SK-N-SH (cell line): ENCODE measurements around the gene CLSTN2. TPM values are rescaled to one million over a fixed set of nuclear protein-coding genes. Genes with fewer than 3 reads are reported as not detected.

ENCODE experiments used
- CTCF ChIA-PET: fragments of 300-600, 350-600 bp; formaldehyde crosslinking; extraction: SDS; loops from one replicate; lab custom pipeline; 2021; lab: Yijun Ruan, JAX
- POLR2A ChIA-PET: fragments of 350-600 bp; sonication (Branson Sonifier 250); formaldehyde crosslinking; extraction: SDS; loops from one replicate; lab custom pipeline; 2020; ENCODE audit warnings: antibody characterized with exemption, inconsistent platforms; lab: Yijun Ruan, JAX
- DNase-seq: peaks from one replicate; pipeline ENCODE4 v3.0.0; 2012
- H2AFZ ChIP-seq: fragments of 200-600 bp; sonication (generic); 2 replicates; pipeline ENCODE4 v1.8.1; 2016; ENCODE audit warnings: antibody characterized with exemption, mild to moderate bottlenecking, low read depth
- H3F3A ChIP-seq: fragments of 200-600 bp; sonication (generic); replicated peaks from 2 replicates; pipeline ENCODE3; 2016; ENCODE audit warnings: antibody characterized with exemption, mild to moderate bottlenecking; ENCODE audit not compliant: insufficient read depth
- H3K27ac ChIP-seq, 2 experiments: fragments of 200-500 bp in 1 of 2; fragments of 200-600 bp in 1 of 2; sonication (Bioruptor generic) in 1 of 2; sonication (generic), shearing (Covaris generic) in 1 of 2; 2 replicates each; pipeline versions ENCODE4 v1.5.1 to v1.6.1; 2014 to 2016; ENCODE audit warnings: low read depth in 2 of 2, inconsistent platforms in 1 of 2, low read length in 1 of 2, mild to moderate bottlenecking in 1 of 2, mixed read lengths in 1 of 2
- H3K27me3 ChIP-seq: fragments of 200-600 bp; sonication (generic), shearing (Covaris generic); 2 replicates; pipeline ENCODE4 v1.6.1; 2016; ENCODE audit warnings: mixed run types; ENCODE audit not compliant: insufficient read depth
- H3K36me3 ChIP-seq, 2 experiments: fragments of 200-500 bp in 1 of 2; fragments of 200-600 bp in 1 of 2; sonication (Bioruptor generic) in 1 of 2; sonication (generic) in 1 of 2; replicated peaks in 1 of 2; 2 replicates each; pipeline versions ENCODE3 to v1.5.1; 2014 to 2016; ENCODE audit warnings: low read length in 1 of 2, mild to moderate bottlenecking in 1 of 2; ENCODE audit not compliant: insufficient read depth in 2 of 2, control insufficient read depth in 1 of 2
- H3K4me1 ChIP-seq, 2 experiments: fragments of 200-500 bp in 1 of 2; fragments of 200-600 bp in 1 of 2; sonication (Bioruptor generic) in 1 of 2; sonication (generic), shearing (Covaris generic) in 1 of 2; 2 replicates each; pipeline versions ENCODE4 v1.5.1 to v1.6.1; 2014 to 2016; ENCODE audit warnings: low read depth in 1 of 2, low read length in 1 of 2, mixed run types in 1 of 2; ENCODE audit not compliant: insufficient read depth in 2 of 2, control insufficient read depth in 1 of 2
- H3K4me2 ChIP-seq: fragments of 200-600 bp; sonication (generic), shearing (Covaris generic); 2 replicates; pipeline ENCODE4 v1.6.1; 2017; ENCODE audit warnings: mixed run types
- H3K4me3 ChIP-seq, 2 experiments: fragments of 200-500 bp in 1 of 2; fragments of 200-600 bp in 1 of 2; sonication (Bioruptor generic) in 1 of 2; sonication (generic), shearing (Covaris generic) in 1 of 2; 2 replicates each; pipeline versions ENCODE4 v1.5.1 to v1.8.1; 2014 to 2016; ENCODE audit warnings: low read depth in 2 of 2, inconsistent platforms in 1 of 2, low read length in 1 of 2, mild to moderate bottlenecking in 1 of 2, mixed read lengths in 1 of 2, moderate library complexity in 1 of 2
- H3K79me2 ChIP-seq: fragments of 200-600 bp; sonication (generic); 2 replicates; pipeline ENCODE4 v1.8.1; 2017; ENCODE audit warnings: mild to moderate bottlenecking; ENCODE audit not compliant: insufficient read depth
- H3K9ac ChIP-seq: fragments of 200-600 bp; sonication (generic); 2 replicates; pipeline ENCODE4 v1.6.1; 2017; ENCODE audit warnings: mixed run types
- H3K9me2 ChIP-seq: fragments of 200-600 bp; sonication (generic); 2 replicates; pipeline ENCODE4 v1.6.1; 2017; ENCODE audit warnings: mixed run types
- H3K9me3 ChIP-seq: fragments of 200-600 bp; sonication (generic); 2 replicates; pipeline ENCODE4 v1.6.1; 2017; ENCODE audit warnings: mixed run types, mild to moderate bottlenecking, moderate library complexity
- H4K20me1 ChIP-seq: fragments of 200-600 bp; sonication (generic); 2 replicates; pipeline ENCODE4 v1.6.1; 2017; ENCODE audit warnings: mild to moderate bottlenecking, mixed run types; ENCODE audit not compliant: insufficient read depth
- ELF1 ChIP-seq: IDR thresholded peaks from 2 replicates; pipeline ENCODE4 v1.4.0; 2012
- EZH2phosphoT487 ChIP-seq: fragments of 200-600 bp; sonication (generic); IDR thresholded peaks from 2 replicates; pipeline ENCODE4 v1.6.1; 2017; ENCODE audit warnings: low read depth, mixed run types, mild to moderate bottlenecking, antibody characterized with exemption, moderate library complexity, borderline replicate concordance
- FOSL2 ChIP-seq: IDR thresholded peaks from 2 replicates; pipeline ENCODE4 v1.4.0; 2012; ENCODE audit warnings: low read depth, mild to moderate bottlenecking, moderate library complexity, borderline replicate concordance
- FOXJ3 ChIP-seq: sonication (generic); formaldehyde crosslinking; IDR thresholded peaks from 2 replicates; pipeline ENCODE4 v1.5.1; 2020; ENCODE audit warnings: mild to moderate bottlenecking, missing genetic modification reagents
- GATA2 ChIP-seq: sonication (generic); formaldehyde crosslinking; IDR thresholded peaks from 2 replicates; pipeline ENCODE4 v1.5.0; 2020; ENCODE audit warnings: mild to moderate bottlenecking, missing genetic modification reagents
- MXI1 ChIP-seq: IDR thresholded peaks from 2 replicates; pipeline ENCODE4 v1.6.1; 2012; ENCODE audit warnings: mild to moderate bottlenecking, low read depth, low read length, improper control_type of control experiment
- NRF1 ChIP-seq: IDR thresholded peaks from 2 replicates; pipeline ENCODE4 v1.6.1; 2012; ENCODE audit warnings: low read depth, mild to moderate bottlenecking, low read length
- PBX3 ChIP-seq: IDR thresholded peaks from 2 replicates; pipeline ENCODE4; 2012
- RAD21 ChIP-seq: IDR thresholded peaks from 2 replicates; pipeline ENCODE4 v1.6.1; 2012; ENCODE audit warnings: mild to moderate bottlenecking, low read length
- RCOR1 ChIP-seq: fragments of 150-350 bp; IDR thresholded peaks from 2 replicates; pipeline ENCODE4 v1.6.1; 2017; ENCODE audit warnings: antibody characterized with exemption, low read length
- RXRA ChIP-seq: IDR thresholded peaks from 2 replicates; pipeline ENCODE4 v1.4.0; 2012; ENCODE audit warnings: low read depth, mild to moderate bottlenecking, borderline replicate concordance
- SMC3 ChIP-seq: IDR thresholded peaks from 2 replicates; pipeline ENCODE4 v1.6.1; 2012; ENCODE audit warnings: low read depth, low read length, improper control_type of control experiment
- TCF12 ChIP-seq: IDR thresholded peaks from 2 replicates; pipeline ENCODE4 v1.4.0; 2012
- TEAD4 ChIP-seq: IDR thresholded peaks from 2 replicates; pipeline ENCODE4 v1.4.0; 2012; ENCODE audit warnings: mild to moderate bottlenecking, borderline replicate concordance; ENCODE audit not compliant: insufficient read depth
- USF2 ChIP-seq: fragments of 150-350 bp; IDR thresholded peaks from 2 replicates; pipeline ENCODE4 v1.6.1; 2017; ENCODE audit warnings: antibody characterized with exemption, low read length, low read depth, borderline replicate concordance
- YY1 ChIP-seq: IDR thresholded peaks from 2 replicates; pipeline ENCODE4 v1.4.0; 2012; ENCODE audit warnings: low read depth, mild to moderate bottlenecking
- ZBTB33 ChIP-seq: IDR thresholded peaks from 2 replicates; pipeline ENCODE4 v1.4.0; 2012; ENCODE audit warnings: low read depth, borderline replicate concordance
- WGBS: methylation state at CpG from one replicate; pipeline ENCODE4 v1.1.6; 2017; ENCODE audit warnings: low lambda C conversion rate; 5-methylcytosine and 5-hydroxymethylcytosine counted together
- polyA plus RNA-seq, 3 experiments: library from polyadenylated mRNA; depleted of rRNA; stranded (reverse); fragments of >200 nt; gene quantifications; 2 replicates each; pipeline ENCODE4 v1.2.3, GENCODE V29; 2012
- TF ChIP-seq, protein P1 (sequence below): fragments of 150-350 bp; IDR thresholded peaks from 2 replicates; pipeline ENCODE4 v1.6.1; 2016; ENCODE audit warnings: mild to moderate bottlenecking, low read depth, low read length

CLSTN2 gene
- polyA plus RNA-seq, 1 of the 3 experiments (the other 2 are of a cell fraction), result 0.02 TPM

- Histone ChIP-seq H3K9ac (no peak overlapping the region), H3K4me3 (no peak overlapping the region), H3K27ac (no peak overlapping the region), H3K4me1 (no peaks in the 10 kb centered on the region), H3K4me2 (no peak overlapping the region), H3K9me3 (no peaks in the 10 kb centered on the region), H3F3A (no peaks in the 10 kb centered on the region), H3K9me2 (no peaks in the 10 kb centered on the region), H3K27me3 (no peaks in the 10 kb centered on the region), H4K20me1 (no peaks in the 10 kb centered on the region), H2AFZ (no peak overlapping the region), H3K36me3 (no peaks in the 10 kb centered on the region), H3K79me2 (no peaks in the 10 kb centered on the region)
- 22% methylated on average over 1 of the region's 1 CpG for WGBS
- TF ChIP-seq RCOR1 (no peak), NRF1 (no peak), MXI1 (no peak), SMC3 (no peak), GATA2 (CRISPR knock-in tag) (no peak), RXRA (no peak), RAD21 (no peak), TEAD4 (no peak), FOSL2 (no peak), ZBTB33 (no peak), YY1 (no peak), FOXJ3 (CRISPR knock-in tag) (no peak), ELF1 (no peak), TCF12 (no peak), EZH2phosphoT487 (no peak), USF2 (no peak), PBX3 (no peak)
- TF ChIP-seq, protein P1, sequence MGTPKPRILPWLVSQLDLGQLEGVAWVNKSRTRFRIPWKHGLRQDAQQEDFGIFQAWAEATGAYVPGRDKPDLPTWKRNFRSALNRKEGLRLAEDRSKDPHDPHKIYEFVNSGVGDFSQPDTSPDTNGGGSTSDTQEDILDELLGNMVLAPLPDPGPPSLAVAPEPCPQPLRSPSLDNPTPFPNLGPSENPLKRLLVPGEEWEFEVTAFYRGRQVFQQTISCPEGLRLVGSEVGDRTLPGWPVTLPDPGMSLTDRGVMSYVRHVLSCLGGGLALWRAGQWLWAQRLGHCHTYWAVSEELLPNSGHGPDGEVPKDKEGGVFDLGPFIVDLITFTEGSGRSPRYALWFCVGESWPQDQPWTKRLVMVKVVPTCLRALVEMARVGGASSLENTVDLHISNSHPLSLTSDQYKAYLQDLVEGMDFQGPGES, result no peak
- POLR2A ChIA-PET, result no interaction called here
- CTCF ChIA-PET, result no interaction called here
- no peak for DNase-seq
These were observed 353.6 kb downstream of the CLSTN2 start for GRCh38 chr3:140288595-140288994.
